Muscle layer of colon (tissue), 2 donors: Measurements from ENCODE around the gene ADK.
"Not testable (repeated sequence)": the region's sequence is repeated elsewhere in the genome, so short reads cannot be mapped to it uniquely, and the experiment has no call there.

Experiments
- H3K27ac ChIP-seq: one replicate; pipeline ENCODE4 v1.7.0; 2013; ENCODE audit warnings: low read depth, mild to moderate bottlenecking, low read length, moderate library complexity
- H3K27me3 ChIP-seq, 2 donors: one replicate each; pipeline ENCODE4 v1.7.0; 2013; ENCODE audit warnings: low read length in 2 of 2, mild to moderate bottlenecking in 2 of 2; ENCODE audit not compliant: insufficient read depth in 2 of 2, control insufficient read depth in 1 of 2
- H3K36me3 ChIP-seq: one replicate; pipeline ENCODE4 v1.7.0; 2013; ENCODE audit warnings: mild to moderate bottlenecking, low read length; ENCODE audit not compliant: insufficient read depth
- H3K4me1 ChIP-seq: one replicate; pipeline ENCODE4 v1.7.0; 2013; ENCODE audit warnings: mild to moderate bottlenecking, low read length; ENCODE audit not compliant: insufficient read depth
- H3K4me3 ChIP-seq, 2 donors: one replicate each; pipeline ENCODE4 v1.7.0; 2013; ENCODE audit warnings: low read length in 2 of 2, low read depth in 1 of 2, mild to moderate bottlenecking in 1 of 2, moderate library complexity in 1 of 2
- H3K9ac ChIP-seq: one replicate; pipeline ENCODE4 v1.7.0; 2013; ENCODE audit warnings: low read length
- H3K9me3 ChIP-seq: one replicate; pipeline ENCODE4 v1.7.0; 2013; ENCODE audit warnings: mild to moderate bottlenecking, low read length
- donor health status: abdominal sarcoma.
- donor health status: Adenocarcinoma of cecum.

The ADK gene

GRCh38 chr10:74118804-74119203 lies 32.2 kb upstream of the ADK start:
- no peaks in the 10 kb centered on the region for H3K27me3 ChIP-seq
- H3K9me3 ChIP-seq = no peaks in the 10 kb centered on the region
- peaks cover 23% of the 10 kb centered on the region for H3K4me1 ChIP-seq
- peaks cover 87% of the 10 kb centered on the region for H3K36me3 ChIP-seq
- H3K27ac ChIP-seq = no peak overlapping the region
- no peak overlapping the region for H3K9ac ChIP-seq
- no peak overlapping the region for H3K4me3 ChIP-seq

GRCh38 chr10:74120911-74121310 lies 30.1 kb upstream of the ADK start:
- Histone ChIP-seq H3K4me3 (no peak overlapping the region), H3K27me3 (no peaks in the 10 kb centered on the region), H3K36me3 (peaks cover 88% of the 10 kb centered on the region), H3K9me3 (no peaks in the 10 kb centered on the region), H3K9ac (no peak overlapping the region), H3K27ac (no peak overlapping the region), H3K4me1 (peaks cover 23% of the 10 kb centered on the region)

- H3K4me1 ChIP-seq = peaks cover 23% of the 10 kb centered on the region
- H3K36me3 ChIP-seq = peaks cover 87% of the 10 kb centered on the region
- no peak overlapping the region for H3K27ac ChIP-seq
Observed at GRCh38 chr10:74121368-74121767, 29.7 kb upstream of the ADK start.

GRCh38 chr10:74122060-74122459 lies 29.0 kb upstream of the ADK start:
- H3K4me1 ChIP-seq = peaks cover 23% of the 10 kb centered on the region
- no peaks in the 10 kb centered on the region for H3K9me3 ChIP-seq
- no peak overlapping the region for H3K4me3 ChIP-seq
- H3K9ac ChIP-seq = no peak overlapping the region
- H3K36me3 ChIP-seq = peaks cover 82% of the 10 kb centered on the region
- no peak overlapping the region for H3K27ac ChIP-seq
- H3K27me3 ChIP-seq = no peaks in the 10 kb centered on the region

More at GRCh38 chr10:74121368-74121767, 29.7 kb upstream of the ADK start:
- H3K9me3 ChIP-seq = no peaks in the 10 kb centered on the region
- H3K27me3 ChIP-seq = no peaks in the 10 kb centered on the region
- H3K4me3 ChIP-seq = no peak overlapping the region
- no peak overlapping the region for H3K9ac ChIP-seq

DNA sequence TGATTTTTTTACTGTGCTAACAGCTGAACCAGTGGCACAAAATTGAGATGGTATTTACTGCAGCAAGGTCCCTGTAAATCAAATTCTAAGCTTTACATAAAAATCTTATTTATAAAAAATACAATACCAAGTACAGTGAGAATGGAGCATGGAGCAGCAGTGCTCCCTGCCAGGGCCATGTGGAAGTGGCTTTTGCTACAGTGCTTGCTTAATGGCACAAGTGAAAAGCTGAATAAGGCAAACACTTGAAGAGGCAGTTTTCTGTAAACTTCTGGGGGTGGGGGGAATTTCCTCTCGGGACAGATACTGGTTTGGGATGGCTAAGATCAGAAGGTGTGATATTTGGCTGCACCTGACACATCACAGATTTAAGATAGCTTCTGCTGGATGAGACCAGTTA lies 27.9 kb upstream of the ADK start:
- Histone ChIP-seq H3K9ac (no peak overlapping the region), H3K36me3 (peaks cover 74% of the 10 kb centered on the region), H3K4me1 (peaks cover 23% of the 10 kb centered on the region), H3K27ac (no peak overlapping the region), H3K9me3 (no peaks in the 10 kb centered on the region), H3K27me3 (no peaks in the 10 kb centered on the region), H3K4me3 (no peak overlapping the region)

GRCh38 chr10:74133923-74134820 lies 16.8 kb upstream of the ADK start:
- Histone ChIP-seq H3K36me3 (peaks cover 40% of the 10 kb centered on the region), H3K9ac (no peak overlapping the region), H3K27ac (no peak overlapping the region), H3K27me3 (no peaks in the 10 kb centered on the region), H3K4me3 (no peak overlapping the region), H3K9me3 (no peaks in the 10 kb centered on the region), H3K4me1 (peaks cover 7% of the 10 kb centered on the region)

DNA sequence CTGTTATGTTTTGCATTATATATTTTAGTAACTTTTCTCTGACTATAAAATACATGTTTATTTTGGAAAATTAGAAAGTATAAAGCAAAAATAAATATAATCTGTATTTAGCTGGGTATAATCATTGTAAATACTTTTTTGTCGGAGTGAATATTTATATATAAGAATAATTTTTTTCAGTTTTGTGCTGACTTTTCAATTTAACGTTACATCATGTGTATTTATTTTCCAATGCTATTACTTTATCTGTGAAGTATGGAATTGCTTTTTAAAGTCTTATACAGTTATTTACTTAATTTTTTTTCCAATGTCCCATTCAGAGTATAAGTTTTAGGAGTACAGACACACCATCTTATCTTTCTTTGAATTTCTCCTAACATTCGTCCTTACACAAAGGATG lies 15.6 kb upstream of the ADK start:
- Histone ChIP-seq H3K4me3 (no peak overlapping the region), H3K4me1 (peaks cover 7% of the 10 kb centered on the region), H3K9me3 (no peaks in the 10 kb centered on the region), H3K27ac (no peak overlapping the region), H3K27me3 (no peaks in the 10 kb centered on the region), H3K9ac (no peak overlapping the region), H3K36me3 (peaks cover 34% of the 10 kb centered on the region)

DNA sequence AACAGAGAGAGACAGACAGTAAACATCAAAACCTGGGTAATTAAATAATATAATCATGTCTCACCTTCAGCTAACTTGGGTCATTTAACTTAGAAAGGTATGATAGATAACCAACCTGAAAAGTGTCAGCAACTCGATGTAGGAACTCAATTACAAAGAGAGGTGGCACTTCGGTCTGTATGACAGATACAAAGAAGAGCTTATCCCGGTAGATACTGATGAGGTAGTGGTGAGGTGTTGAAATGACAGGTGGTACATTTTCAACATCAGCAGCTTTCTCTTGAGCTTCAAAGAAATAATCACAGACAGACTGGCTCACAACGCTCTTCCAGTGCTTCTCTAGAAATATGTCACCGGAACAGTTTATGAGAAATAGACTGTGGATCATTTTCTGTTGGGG lies 13.0 kb upstream of the ADK start:
- Histone ChIP-seq H3K27me3 (no peaks in the 10 kb centered on the region), H3K4me3 (no peak overlapping the region), H3K36me3 (peaks cover 34% of the 10 kb centered on the region), H3K9me3 (no peaks in the 10 kb centered on the region), H3K27ac (no peak overlapping the region), H3K9ac (no peak overlapping the region), H3K4me1 (peaks cover 13% of the 10 kb centered on the region)

DNA sequence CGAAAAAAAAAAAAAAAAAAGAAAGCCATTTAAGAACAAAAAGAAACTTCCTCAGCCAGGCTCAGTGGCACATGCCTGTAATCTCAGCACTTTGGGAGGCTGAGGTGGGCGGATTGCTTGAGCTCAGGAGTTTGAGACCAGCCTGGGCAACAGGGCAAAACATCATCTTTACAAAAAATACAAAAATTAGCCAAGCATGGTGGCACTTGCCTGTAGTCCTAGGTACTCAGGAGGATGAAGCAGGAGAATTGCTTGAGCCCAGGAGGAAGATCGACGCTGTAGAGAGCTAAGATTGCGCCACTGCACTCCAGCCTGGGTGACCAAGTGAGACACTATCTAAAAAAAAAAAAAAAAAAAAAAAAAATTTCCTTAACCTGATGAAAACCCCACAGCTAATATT lies 12.4 kb upstream of the ADK start:
- H3K36me3 ChIP-seq = peaks cover 29% of the 10 kb centered on the region
- peaks cover 13% of the 10 kb centered on the region for H3K4me1 ChIP-seq
- not testable (repeated sequence) for H3K27ac ChIP-seq, H3K27me3 ChIP-seq, H3K4me3 ChIP-seq, H3K9ac ChIP-seq, H3K9me3 ChIP-seq

DNA sequence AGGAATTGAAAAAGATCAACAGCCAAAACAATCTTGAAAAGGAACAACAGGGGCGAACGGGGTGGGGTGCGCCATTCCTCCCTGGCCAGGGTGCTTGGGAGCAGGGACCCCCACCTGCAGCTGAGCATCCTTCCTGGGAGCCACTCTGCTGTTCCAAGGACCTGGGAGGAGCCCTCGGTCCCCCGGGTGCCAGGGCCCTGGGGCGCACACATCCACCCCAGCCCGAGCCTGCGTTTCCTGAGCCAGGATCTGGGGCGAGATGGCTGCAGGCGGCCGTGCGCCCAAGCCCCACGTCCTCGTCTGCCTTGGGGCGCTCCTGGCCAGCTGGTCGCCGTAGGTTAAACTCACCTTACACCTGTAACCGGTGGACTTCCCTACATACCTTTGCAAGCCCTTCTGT lies 11.0 kb upstream of the ADK start:
- peaks cover 28% of the 10 kb centered on the region for H3K36me3 ChIP-seq
- H3K27ac ChIP-seq = no peak overlapping the region
- H3K4me1 ChIP-seq = peaks cover 11% of the 10 kb centered on the region
- no peak overlapping the region for H3K9ac ChIP-seq
- H3K27me3 ChIP-seq = no peaks in the 10 kb centered on the region
- H3K9me3 ChIP-seq = no peaks in the 10 kb centered on the region
- H3K4me3 ChIP-seq = no peak overlapping the region

- no peaks in the 10 kb centered on the region for H3K27me3 ChIP-seq
- peaks cover 17% of the 10 kb centered on the region for H3K4me1 ChIP-seq
- H3K4me3 ChIP-seq = no peak overlapping the region
Observed at GRCh38 chr10:74140553-74140952, 10.5 kb upstream of the ADK start.

GRCh38 chr10:74145133-74145532 lies 5.9 kb upstream of the ADK start:
- Histone ChIP-seq H3K36me3 (no peaks in the 10 kb centered on the region), H3K9ac (no peak overlapping the region), H3K27me3 (no peaks in the 10 kb centered on the region), H3K27ac (peak overlapping the region; percentile 53), H3K4me1 (peaks cover 42% of the 10 kb centered on the region), H3K4me3 (no peak overlapping the region), H3K9me3 (no peaks in the 10 kb centered on the region)

More at GRCh38 chr10:74140553-74140952, 10.5 kb upstream of the ADK start:
- H3K9me3 ChIP-seq = no peaks in the 10 kb centered on the region
- H3K36me3 ChIP-seq = peaks cover 26% of the 10 kb centered on the region
- no peak overlapping the region for H3K27ac ChIP-seq
- no peak overlapping the region for H3K9ac ChIP-seq
